DMS79 (cell line): ENCODE results near the gene PRSS1.
A peak's percentile ranks its signal among the peaks of the same experiment; 100 is the strongest.
"Not testable (repeated sequence)": the region's sequence is repeated elsewhere in the genome, so short reads cannot be mapped to it uniquely, and the experiment has no call there.

Experiments used
- DNase-seq: peaks from one replicate; lab custom pipeline; 2025; lab: John Stamatoyannopoulos, UW

Gene PRSS1

GRCh38 chr7:142749218-142749993, at the start of gene PRSS1:
Gene PRSS1 (plus strand): TSS chr7:142749472. CDS start chr7:142749485, 13 bp downstream.
- DNase-seq, result peak; percentile 92

GRCh38 chr7:142700935-142701334, 48.3 kb upstream of the PRSS1 start:
- not testable (repeated sequence) for DNase-seq

- DNase-seq, result no peak
Measured at GRCh38 chr7:142703655-142704305, 45.5 kb upstream of the PRSS1 start.

GRCh38 chr7:142708726-142709125, 40.5 kb upstream of the PRSS1 start:
- not testable (repeated sequence) for DNase-seq

- no peak for DNase-seq
Measured at GRCh38 chr7:142709921-142710320, 39.4 kb upstream of the PRSS1 start.

- no peak for DNase-seq
Measured at GRCh38 chr7:142711196-142711595, 38.1 kb upstream of the PRSS1 start.

- DNase-seq, result no peak
Measured at GRCh38 chr7:142711746-142712616, 37.3 kb upstream of the PRSS1 start.

GRCh38 chr7:142712617-142712957, 36.7 kb upstream of the PRSS1 start:
- DNase-seq, result no peak

- DNase-seq, result no peak
Measured at GRCh38 chr7:142714375-142714774, 34.9 kb upstream of the PRSS1 start.

GRCh38 chr7:142716596-142716995, 32.7 kb upstream of the PRSS1 start:
- no peak for DNase-seq

- DNase-seq, result no peak
Measured at GRCh38 chr7:142717453-142717852, 31.8 kb upstream of the PRSS1 start.

GRCh38 chr7:142718313-142718712, 31.0 kb upstream of the PRSS1 start:
- DNase-seq, result no peak

GRCh38 chr7:142720172-142720773, 29.0 kb upstream of the PRSS1 start:
- DNase-seq, result no peak

- no peak for DNase-seq
Measured at GRCh38 chr7:142720986-142721385, 28.3 kb upstream of the PRSS1 start.

- DNase-seq, result no peak
Measured at GRCh38 chr7:142722248-142722794, 27.0 kb upstream of the PRSS1 start.

- no peak for DNase-seq
Measured at GRCh38 chr7:142733271-142733670, 16.0 kb upstream of the PRSS1 start.

- DNase-seq, result no peak
Measured at GRCh38 chr7:142739923-142740492, 9.3 kb upstream of the PRSS1 start.

- DNase-seq, result no peak
Measured at GRCh38 chr7:142740786-142741185, 8.5 kb upstream of the PRSS1 start.

- not testable (repeated sequence) for DNase-seq
Measured at GRCh38 chr7:142741932-142742331, 7.3 kb upstream of the PRSS1 start.

- DNase-seq, result no peak
Measured at GRCh38 chr7:142745091-142745635, 4.1 kb upstream of the PRSS1 start.

- DNase-seq, result no peak
Measured at GRCh38 chr7:142745745-142746144, 3.5 kb upstream of the PRSS1 start.
